Smooth muscle cell (in vitro differentiated cells): ENCODE data around the gene COQ8B. TPM values are rescaled to one million over a fixed set of nuclear protein-coding genes. Genes with fewer than 3 reads are reported as not detected.

Experiments used
- DNase-seq: peaks from one replicate; lab custom pipeline; 2025; ENCODE audit not compliant: unreplicated experiment; lab: John Stamatoyannopoulos, UW
- H2AFZ ChIP-seq: fragments of 200-600 bp; sonication (generic); 2 replicates; pipeline ENCODE4 v1.6.0; 2016; ENCODE audit warnings: antibody characterized with exemption, low read depth, mild to moderate bottlenecking
- H3F3A ChIP-seq: fragments of 200-600 bp; sonication (generic); 2 replicates; pipeline ENCODE4 v1.6.0; 2017; ENCODE audit warnings: antibody characterized with exemption, low read depth
- H3K27ac ChIP-seq: fragments of 200-600 bp; sonication (generic); 2 replicates; pipeline ENCODE4 v1.5.1; 2016; ENCODE audit warnings: low read depth, mild to moderate bottlenecking
- H3K27me3 ChIP-seq: fragments of 200-600 bp; sonication (generic); 2 replicates; pipeline ENCODE4 v1.6.1; 2016; ENCODE audit warnings: low read depth, mild to moderate bottlenecking
- H3K36me3 ChIP-seq: fragments of 200-600 bp; sonication (generic); 2 replicates; pipeline ENCODE4 v1.5.1; 2016; ENCODE audit warnings: low read depth
- H3K4me1 ChIP-seq: fragments of 200-600 bp; sonication (generic); 2 replicates; pipeline ENCODE4 v1.5.1; 2016; ENCODE audit warnings: low read depth
- H3K4me2 ChIP-seq: fragments of 200-600 bp; sonication (generic); 2 replicates; pipeline ENCODE4 v1.6.0; 2016; ENCODE audit warnings: mild to moderate bottlenecking
- H3K4me3 ChIP-seq: fragments of 200-600 bp; sonication (generic); 2 replicates; pipeline ENCODE4 v1.5.1; 2016; ENCODE audit warnings: mild to moderate bottlenecking
- H3K79me2 ChIP-seq: fragments of 200-600 bp; sonication (generic); 2 replicates; pipeline ENCODE4 v1.6.0; 2016; ENCODE audit warnings: low read depth, mild to moderate bottlenecking
- H3K9ac ChIP-seq: fragments of 200-600 bp; sonication (generic); 2 replicates; pipeline ENCODE4 v1.6.0; 2016; ENCODE audit warnings: low read depth
- H3K9me3 ChIP-seq: fragments of 200-600 bp; sonication (generic); replicated peaks from 2 replicates; pipeline ENCODE4 v1.5.1; 2016; ENCODE audit warnings: low read depth
- H4K20me1 ChIP-seq: fragments of 200-600 bp; sonication (generic); 2 replicates; pipeline ENCODE4 v1.6.0; 2016; ENCODE audit warnings: low read depth
- WGBS: methylation state at CpG from one replicate; pipeline ENCODE4 v1.1.7; 2016; ENCODE audit warnings: low lambda C conversion rate; 5-methylcytosine and 5-hydroxymethylcytosine counted together
- polyA plus RNA-seq: library from polyadenylated mRNA; unstranded; fragments of >200 nt; fragmentation: Nextera tagmentation; extraction: Ambion mirVana; gene quantifications from 2 replicates; pipeline ENCODE4 v1.2.1, GENCODE V29; 2016
- total RNA-seq: library from RNA; depleted of rRNA; stranded (reverse); fragments of >200 nt; gene quantifications from 2 replicates; pipeline ENCODE4 v1.2.3, GENCODE V29; 2014
- TF ChIP-seq, protein P1 (sequence below): fragments of 200-600 bp; sonication (generic); IDR thresholded peaks from 2 replicates; pipeline ENCODE4 v1.5.1; 2017; ENCODE audit warnings: borderline replicate concordance, mild to moderate bottlenecking, antibody characterized with exemption; ENCODE audit not compliant: insufficient read depth, poor library complexity, severe bottlenecking

Gene COQ8B
- total and polyA plus RNA-seq, 2 experiments from 2014 or later: 21.2 to 26.0 TPM

- no peak overlapping the region for H3K9ac ChIP-seq
- no peak overlapping the region for H3K27ac ChIP-seq
- H3K4me1 ChIP-seq: no peaks in the 10 kb centered on the region
- H3K79me2 ChIP-seq: peaks cover under 1% of the 10 kb centered on the region
- no peak for DNase-seq
- peaks cover 12% of the 10 kb centered on the region for H3F3A ChIP-seq
- H4K20me1 ChIP-seq: peaks cover 6% of the 10 kb centered on the region
- no peak overlapping the region for H2AFZ ChIP-seq
- TF ChIP-seq, protein P1, sequence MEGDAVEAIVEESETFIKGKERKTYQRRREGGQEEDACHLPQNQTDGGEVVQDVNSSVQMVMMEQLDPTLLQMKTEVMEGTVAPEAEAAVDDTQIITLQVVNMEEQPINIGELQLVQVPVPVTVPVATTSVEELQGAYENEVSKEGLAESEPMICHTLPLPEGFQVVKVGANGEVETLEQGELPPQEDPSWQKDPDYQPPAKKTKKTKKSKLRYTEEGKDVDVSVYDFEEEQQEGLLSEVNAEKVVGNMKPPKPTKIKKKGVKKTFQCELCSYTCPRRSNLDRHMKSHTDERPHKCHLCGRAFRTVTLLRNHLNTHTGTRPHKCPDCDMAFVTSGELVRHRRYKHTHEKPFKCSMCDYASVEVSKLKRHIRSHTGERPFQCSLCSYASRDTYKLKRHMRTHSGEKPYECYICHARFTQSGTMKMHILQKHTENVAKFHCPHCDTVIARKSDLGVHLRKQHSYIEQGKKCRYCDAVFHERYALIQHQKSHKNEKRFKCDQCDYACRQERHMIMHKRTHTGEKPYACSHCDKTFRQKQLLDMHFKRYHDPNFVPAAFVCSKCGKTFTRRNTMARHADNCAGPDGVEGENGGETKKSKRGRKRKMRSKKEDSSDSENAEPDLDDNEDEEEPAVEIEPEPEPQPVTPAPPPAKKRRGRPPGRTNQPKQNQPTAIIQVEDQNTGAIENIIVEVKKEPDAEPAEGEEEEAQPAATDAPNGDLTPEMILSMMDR: no peak
- peaks cover 13% of the 10 kb centered on the region for H3K36me3 ChIP-seq
- no peak overlapping the region for H3K4me3 ChIP-seq
- no peak overlapping the region for H3K4me2 ChIP-seq
- no peaks in the 10 kb centered on the region for H3K9me3 ChIP-seq
- 99% methylated on average over 7 of the region's 7 CpGs for WGBS
- H3K27me3 ChIP-seq: no peaks in the 10 kb centered on the region
Observed at GRCh38 chr19:40763526-40763925, 46.8 kb upstream of the COQ8B start.

DNA sequence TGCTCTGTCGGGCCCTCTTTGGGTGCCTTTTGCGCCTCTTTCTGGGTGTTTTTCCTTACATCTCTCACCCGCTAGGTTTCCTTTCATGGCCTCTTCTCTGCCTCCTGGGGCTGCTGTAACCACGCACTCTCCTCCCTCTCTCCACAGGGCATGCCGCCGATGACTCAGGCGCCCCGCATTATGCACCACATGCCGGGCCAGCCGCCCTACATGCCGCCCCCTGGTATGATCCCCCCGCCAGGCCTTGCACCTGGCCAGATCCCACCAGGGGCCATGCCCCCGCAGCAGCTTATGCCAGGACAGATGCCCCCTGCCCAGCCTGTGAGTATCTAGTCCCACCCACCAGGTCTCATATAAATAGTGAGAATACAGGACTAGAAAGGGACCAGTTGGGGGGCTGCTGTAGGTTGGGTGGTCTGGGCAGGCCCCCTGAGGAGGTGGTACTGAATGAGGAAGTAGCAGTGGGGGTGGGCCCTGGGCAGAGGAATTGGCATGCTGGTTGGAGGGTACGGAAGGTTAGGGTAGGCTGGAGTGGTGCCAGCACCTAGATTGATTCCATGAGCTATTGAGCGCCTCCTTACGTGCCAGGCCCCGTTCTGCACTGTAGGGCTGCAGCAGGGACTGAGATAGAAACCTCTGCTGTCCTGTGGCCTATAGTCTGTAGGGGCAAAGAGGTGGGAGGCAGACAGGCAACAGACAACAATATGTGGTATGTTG is 46.2 kb upstream of the COQ8B start:
- TF ChIP-seq, protein P1: no peak
- H3K9me3 ChIP-seq: no peaks in the 10 kb centered on the region
- H3K27ac ChIP-seq: no peak overlapping the region
- H3K4me3 ChIP-seq: no peak overlapping the region
- DNase-seq: no peak
- H3K4me1 ChIP-seq: no peaks in the 10 kb centered on the region
- peaks cover 5% of the 10 kb centered on the region for H3K79me2 ChIP-seq
- H3K36me3 ChIP-seq: peaks cover 17% of the 10 kb centered on the region
- peaks cover 12% of the 10 kb centered on the region for H4K20me1 ChIP-seq
- no peaks in the 10 kb centered on the region for H3K27me3 ChIP-seq
- peaks cover 12% of the 10 kb centered on the region for H3F3A ChIP-seq
- 98% methylated on average over 17 of the region's 17 CpGs for WGBS
- H2AFZ ChIP-seq: no peak overlapping the region
- H3K4me2 ChIP-seq: no peak overlapping the region
- no peak overlapping the region for H3K9ac ChIP-seq

GRCh38 chr19:40759352-40759751 is 42.7 kb upstream of the COQ8B start:
- 98% methylated on average over 13 of the region's 13 CpGs for WGBS
- DNase-seq: no peak
- no peaks in the 10 kb centered on the region for H3K27me3 ChIP-seq
- H3K36me3 ChIP-seq: peaks cover 12% of the 10 kb centered on the region
- H2AFZ ChIP-seq: no peak overlapping the region
- H3K4me2 ChIP-seq: no peak overlapping the region
- H4K20me1 ChIP-seq: peaks cover 45% of the 10 kb centered on the region
- peaks cover 38% of the 10 kb centered on the region for H3K79me2 ChIP-seq
- no peak overlapping the region for H3K27ac ChIP-seq
- H3F3A ChIP-seq: peaks cover 11% of the 10 kb centered on the region
- no peaks in the 10 kb centered on the region for H3K4me1 ChIP-seq
- H3K9me3 ChIP-seq: no peaks in the 10 kb centered on the region
- no peak overlapping the region for H3K9ac ChIP-seq
- H3K4me3 ChIP-seq: no peak overlapping the region
- TF ChIP-seq, protein P1: no peak

GRCh38 chr19:40758491-40758890 is 41.8 kb upstream of the COQ8B start:
- Histone ChIP-seq H3K36me3 (peaks cover 12% of the 10 kb centered on the region), H3K79me2 (peaks cover 47% of the 10 kb centered on the region)

More at GRCh38 chr19:40758491-40758890, 41.8 kb upstream of the COQ8B start:
- DNase-seq: no peak
- TF ChIP-seq, protein P1: no peak
- Histone ChIP-seq H3K27ac (no peak overlapping the region), H3K9me3 (no peaks in the 10 kb centered on the region), H3K4me3 (no peak overlapping the region), H3F3A (peaks cover 2% of the 10 kb centered on the region), H2AFZ (no peak overlapping the region), H3K27me3 (no peaks in the 10 kb centered on the region), H3K9ac (no peak overlapping the region), H3K4me2 (no peak overlapping the region), H4K20me1 (peaks cover 51% of the 10 kb centered on the region), H3K4me1 (no peaks in the 10 kb centered on the region)
- WGBS: 100% methylated on average over 3 of the region's 3 CpGs
